22Rv1 (cell line): ENCODE data around the gene PCBP4.

Source experiments
- CTCF ChIP-seq: fragments of 450-650 bp; IDR thresholded peaks from 2 replicates; pipeline ENCODE4 v1.5.1; 2017; ENCODE audit warnings: mild to moderate bottlenecking
- ZFX ChIP-seq: fragments of 450-650 bp; IDR thresholded peaks from 2 replicates; pipeline ENCODE4 v1.6.1; 2017; ENCODE audit warnings: antibody characterized with exemption, borderline replicate concordance

GRCh38 chr3:51986010-51986947, 19.0 kb upstream of the PCBP4 start:
- no peak for TF ChIP-seq CTCF
- no peak for TF ChIP-seq ZFX
